Gastroesophageal sphincter (tissue), 3 donors: ENCODE measurements around the gene TBCD.
"Not testable (repeated sequence)": the region's sequence is repeated elsewhere in the genome, so short reads cannot be mapped to it uniquely, and the experiment has no call there.

Experiments used
- EP300 ChIP-seq: sonication (generic); formaldehyde crosslinking; IDR thresholded peaks from one replicate; pipeline ENCODE4 v1.6.1; 2017; ENCODE audit warnings: antibody characterized with exemption, mild to moderate bottlenecking
- POLR2A ChIP-seq, 2 donors: fragments of 450-650 bp; IDR thresholded peaks; one replicate each; pipeline ENCODE4 v1.6.1; 2017; ENCODE audit warnings: antibody characterized with exemption in 2 of 2, mild to moderate bottlenecking in 2 of 2, moderate library complexity in 1 of 2
- POLR2AphosphoS5 ChIP-seq: sonication (generic); formaldehyde crosslinking; IDR thresholded peaks from one replicate; pipeline ENCODE4 v1.6.1; 2017; ENCODE audit warnings: antibody characterized with exemption
- TF ChIP-seq, protein P1 (sequence below), 4 experiments: fragments of 200-600 bp in 2 of 4; fragments of 450-650 bp in 2 of 4; sonication (generic) in 1 of 4; IDR thresholded peaks; one replicate each; pipeline ENCODE4 v1.5.1; 2017 to 2019; ENCODE audit warnings: antibody characterized with exemption in 4 of 4, mild to moderate bottlenecking in 2 of 4, moderate library complexity in 2 of 4

GRCh38 chr17:82744736-82745135 is 7.1 kb upstream of the TBCD start:
- TF ChIP-seq, protein P1, sequence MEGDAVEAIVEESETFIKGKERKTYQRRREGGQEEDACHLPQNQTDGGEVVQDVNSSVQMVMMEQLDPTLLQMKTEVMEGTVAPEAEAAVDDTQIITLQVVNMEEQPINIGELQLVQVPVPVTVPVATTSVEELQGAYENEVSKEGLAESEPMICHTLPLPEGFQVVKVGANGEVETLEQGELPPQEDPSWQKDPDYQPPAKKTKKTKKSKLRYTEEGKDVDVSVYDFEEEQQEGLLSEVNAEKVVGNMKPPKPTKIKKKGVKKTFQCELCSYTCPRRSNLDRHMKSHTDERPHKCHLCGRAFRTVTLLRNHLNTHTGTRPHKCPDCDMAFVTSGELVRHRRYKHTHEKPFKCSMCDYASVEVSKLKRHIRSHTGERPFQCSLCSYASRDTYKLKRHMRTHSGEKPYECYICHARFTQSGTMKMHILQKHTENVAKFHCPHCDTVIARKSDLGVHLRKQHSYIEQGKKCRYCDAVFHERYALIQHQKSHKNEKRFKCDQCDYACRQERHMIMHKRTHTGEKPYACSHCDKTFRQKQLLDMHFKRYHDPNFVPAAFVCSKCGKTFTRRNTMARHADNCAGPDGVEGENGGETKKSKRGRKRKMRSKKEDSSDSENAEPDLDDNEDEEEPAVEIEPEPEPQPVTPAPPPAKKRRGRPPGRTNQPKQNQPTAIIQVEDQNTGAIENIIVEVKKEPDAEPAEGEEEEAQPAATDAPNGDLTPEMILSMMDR (IDR thresholded peaks at IDR 0.05) = not testable (repeated sequence)
- not testable (repeated sequence) for TF ChIP-seq POLR2A (IDR thresholded peaks at IDR 0.05); POLR2AphosphoS5; EP300
